Uterus (tissue), 2 donors: ENCODE results near the gene MED27.

Experiments
- POLR2A ChIP-seq, 2 donors: fragments of 450-650 bp; IDR thresholded peaks; one replicate each; pipeline ENCODE4 v1.6.1; 2016; ENCODE audit warnings: antibody characterized with exemption in 2 of 2, mild to moderate bottlenecking in 1 of 2, moderate library complexity in 1 of 2
- TF ChIP-seq, protein P1 (sequence below), 4 experiments: fragments of 200-600 bp in 2 of 4; fragments of 450-650 bp in 2 of 4; sonication (generic) in 2 of 4; IDR thresholded peaks; one replicate each; pipeline ENCODE4 v1.5.1; 2016 to 2019; ENCODE audit warnings: antibody characterized with exemption in 4 of 4, mild to moderate bottlenecking in 2 of 4, moderate library complexity in 1 of 4

DNA sequence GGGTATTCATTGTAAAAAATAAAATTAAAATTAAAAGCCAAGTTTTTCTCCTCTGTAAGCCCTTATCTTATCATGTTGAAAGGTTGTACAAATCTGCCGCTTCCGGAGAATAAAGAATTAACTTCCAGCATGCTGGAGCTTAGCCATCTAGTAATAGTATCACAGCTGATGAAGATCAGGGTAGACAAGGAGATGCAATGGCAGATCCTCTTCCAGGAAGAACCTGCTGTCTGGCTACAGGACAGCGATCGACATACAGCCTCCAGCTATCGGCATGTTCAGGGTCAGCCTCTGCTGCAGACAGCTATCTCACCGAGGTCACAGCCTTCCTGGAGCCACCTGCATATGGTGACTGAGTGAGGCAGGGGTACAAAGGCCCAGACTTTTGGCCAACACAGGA is 82.6 kb downstream of the MED27 start:
- TF ChIP-seq, protein P1, sequence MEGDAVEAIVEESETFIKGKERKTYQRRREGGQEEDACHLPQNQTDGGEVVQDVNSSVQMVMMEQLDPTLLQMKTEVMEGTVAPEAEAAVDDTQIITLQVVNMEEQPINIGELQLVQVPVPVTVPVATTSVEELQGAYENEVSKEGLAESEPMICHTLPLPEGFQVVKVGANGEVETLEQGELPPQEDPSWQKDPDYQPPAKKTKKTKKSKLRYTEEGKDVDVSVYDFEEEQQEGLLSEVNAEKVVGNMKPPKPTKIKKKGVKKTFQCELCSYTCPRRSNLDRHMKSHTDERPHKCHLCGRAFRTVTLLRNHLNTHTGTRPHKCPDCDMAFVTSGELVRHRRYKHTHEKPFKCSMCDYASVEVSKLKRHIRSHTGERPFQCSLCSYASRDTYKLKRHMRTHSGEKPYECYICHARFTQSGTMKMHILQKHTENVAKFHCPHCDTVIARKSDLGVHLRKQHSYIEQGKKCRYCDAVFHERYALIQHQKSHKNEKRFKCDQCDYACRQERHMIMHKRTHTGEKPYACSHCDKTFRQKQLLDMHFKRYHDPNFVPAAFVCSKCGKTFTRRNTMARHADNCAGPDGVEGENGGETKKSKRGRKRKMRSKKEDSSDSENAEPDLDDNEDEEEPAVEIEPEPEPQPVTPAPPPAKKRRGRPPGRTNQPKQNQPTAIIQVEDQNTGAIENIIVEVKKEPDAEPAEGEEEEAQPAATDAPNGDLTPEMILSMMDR (IDR thresholded peaks at IDR 0.05), result no peak
- TF ChIP-seq POLR2A (IDR thresholded peaks at IDR 0.05), result no peak
